ENCODE results near the gene PSAT1.

DNA sequence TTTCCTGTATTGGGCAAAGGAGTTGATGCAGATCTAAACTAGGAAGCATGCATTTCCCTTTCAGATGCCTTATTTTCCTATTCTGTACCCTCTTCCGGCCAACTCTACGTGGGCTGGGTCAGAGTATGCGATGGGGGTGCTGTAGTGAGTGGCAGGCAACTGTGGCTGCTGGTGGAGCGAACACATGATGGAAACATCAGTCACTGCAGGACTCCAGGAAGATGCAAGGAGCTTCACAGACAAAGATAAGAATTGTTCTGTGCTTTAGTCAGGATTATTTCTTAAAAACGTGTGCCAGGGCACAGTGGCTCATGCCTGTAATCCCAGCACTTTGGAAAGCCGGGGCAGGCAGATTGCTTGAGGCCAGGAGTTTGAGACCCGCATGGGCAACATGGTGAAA lies 75.1 kb downstream of the PSAT1 start:
- TF ChIP-seq CTCF (IDR thresholded peaks at IDR 0.05) (no peak), POLR2AphosphoS5 (IDR thresholded peaks at IDR 0.05) (no peak), EP300 (IDR thresholded peaks at IDR 0.05) (no peak)

Measured in gastroesophageal sphincter (tissue), 3 donors.